GM12801 (cell line): ENCODE data around the gene LRFN2.

Experiments
- TF ChIP-seq, protein P1 (sequence below): IDR thresholded peaks from one replicate; pipeline ENCODE4 v1.5.1; 2011; ENCODE audit warnings: control low read depth; ENCODE audit not compliant: insufficient read length; ENCODE audit errors: extremely low read depth

LRFN2 gene

DNA sequence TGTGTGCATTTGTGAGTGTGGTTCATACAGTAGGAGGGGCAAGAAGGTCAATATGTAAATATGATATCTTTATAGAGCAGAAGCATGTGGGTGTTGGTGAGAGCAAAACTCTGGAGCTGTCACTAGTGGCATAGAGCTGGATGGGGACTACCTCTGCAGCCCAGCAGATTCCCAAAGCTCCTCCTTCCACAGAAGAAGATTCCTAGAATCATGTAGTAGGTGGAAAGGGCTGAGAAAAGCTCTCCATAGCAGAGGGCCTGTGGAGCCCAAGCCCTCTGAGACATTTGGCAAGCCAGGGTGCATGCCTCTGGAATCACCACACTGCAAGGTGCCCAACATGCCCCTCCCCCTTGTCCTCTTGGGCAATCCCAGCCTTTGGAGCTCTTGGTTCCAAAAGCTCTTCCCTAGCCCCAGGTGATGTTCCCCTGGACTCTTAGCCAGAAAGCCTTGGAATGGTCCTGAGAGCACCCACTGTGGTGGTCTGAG is 233.2 kb downstream of the LRFN2 start:
- TF ChIP-seq, protein P1, sequence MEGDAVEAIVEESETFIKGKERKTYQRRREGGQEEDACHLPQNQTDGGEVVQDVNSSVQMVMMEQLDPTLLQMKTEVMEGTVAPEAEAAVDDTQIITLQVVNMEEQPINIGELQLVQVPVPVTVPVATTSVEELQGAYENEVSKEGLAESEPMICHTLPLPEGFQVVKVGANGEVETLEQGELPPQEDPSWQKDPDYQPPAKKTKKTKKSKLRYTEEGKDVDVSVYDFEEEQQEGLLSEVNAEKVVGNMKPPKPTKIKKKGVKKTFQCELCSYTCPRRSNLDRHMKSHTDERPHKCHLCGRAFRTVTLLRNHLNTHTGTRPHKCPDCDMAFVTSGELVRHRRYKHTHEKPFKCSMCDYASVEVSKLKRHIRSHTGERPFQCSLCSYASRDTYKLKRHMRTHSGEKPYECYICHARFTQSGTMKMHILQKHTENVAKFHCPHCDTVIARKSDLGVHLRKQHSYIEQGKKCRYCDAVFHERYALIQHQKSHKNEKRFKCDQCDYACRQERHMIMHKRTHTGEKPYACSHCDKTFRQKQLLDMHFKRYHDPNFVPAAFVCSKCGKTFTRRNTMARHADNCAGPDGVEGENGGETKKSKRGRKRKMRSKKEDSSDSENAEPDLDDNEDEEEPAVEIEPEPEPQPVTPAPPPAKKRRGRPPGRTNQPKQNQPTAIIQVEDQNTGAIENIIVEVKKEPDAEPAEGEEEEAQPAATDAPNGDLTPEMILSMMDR, result no peak

DNA sequence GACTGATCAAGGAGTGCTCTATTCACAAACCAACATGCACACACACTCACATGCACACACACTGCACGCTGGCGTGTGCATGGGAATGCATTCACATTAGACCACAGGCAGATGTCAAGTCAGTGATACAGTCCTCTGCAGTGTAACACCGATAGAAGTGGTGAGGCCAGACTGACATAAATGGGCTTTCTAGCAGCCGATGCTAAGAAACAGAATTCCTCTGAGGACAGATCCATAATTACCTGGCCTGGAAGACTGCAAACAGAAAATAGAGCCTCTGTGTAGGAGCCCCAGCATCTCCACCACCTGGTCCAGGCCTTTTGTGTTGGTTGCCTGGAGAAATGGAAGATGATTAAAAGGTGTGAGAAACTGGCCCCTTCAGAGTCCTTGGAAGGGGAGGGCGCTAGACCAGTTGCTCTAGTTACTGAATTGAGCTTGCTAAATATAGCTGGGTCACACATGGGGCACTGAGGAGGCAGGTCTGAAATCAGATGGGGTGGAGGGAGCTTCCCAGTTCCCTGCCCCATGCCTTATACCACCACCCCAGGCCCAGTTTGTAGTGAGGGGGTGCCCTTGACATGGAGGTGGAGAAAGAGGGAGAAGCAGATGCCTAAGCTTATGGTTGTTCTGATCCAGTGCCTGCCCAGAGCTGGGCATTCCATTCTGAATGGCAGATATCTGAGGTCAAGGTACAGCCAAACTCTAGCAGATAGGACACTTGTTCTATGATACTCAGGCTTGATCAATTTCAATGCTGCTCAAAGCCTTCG is 233.8 kb downstream of the LRFN2 start:
- TF ChIP-seq, protein P1, result no peak

DNA sequence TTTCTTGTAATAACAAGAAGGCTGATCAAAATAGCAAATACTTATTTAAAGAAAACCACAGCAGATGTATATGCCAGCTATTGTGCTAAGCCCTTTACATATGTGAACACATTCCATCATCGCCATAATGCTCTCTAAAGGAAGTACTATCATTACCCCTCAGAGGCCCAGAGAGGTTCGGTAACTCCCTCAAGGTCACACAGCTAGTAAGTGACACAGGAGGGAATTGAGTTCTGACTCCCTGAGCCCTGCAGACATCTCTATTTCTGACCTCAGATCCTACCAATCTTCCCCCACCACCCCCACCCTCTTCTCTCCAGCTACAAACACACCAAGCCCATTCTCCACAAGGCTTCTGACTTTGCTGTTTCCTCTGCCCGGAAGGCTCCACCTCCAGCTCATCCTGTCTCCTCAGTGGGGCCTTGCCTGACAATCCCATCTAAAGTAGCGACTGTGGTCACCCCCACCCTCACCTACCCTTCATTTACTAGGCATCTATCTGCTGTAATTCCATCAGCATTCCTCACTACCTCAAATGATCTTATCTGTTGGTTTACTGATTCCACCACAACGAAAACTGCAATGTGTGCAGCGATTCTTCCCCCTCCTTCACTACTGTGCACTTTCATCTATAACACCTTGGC is 234.5 kb downstream of the LRFN2 start:
- TF ChIP-seq, protein P1, result no peak

DNA sequence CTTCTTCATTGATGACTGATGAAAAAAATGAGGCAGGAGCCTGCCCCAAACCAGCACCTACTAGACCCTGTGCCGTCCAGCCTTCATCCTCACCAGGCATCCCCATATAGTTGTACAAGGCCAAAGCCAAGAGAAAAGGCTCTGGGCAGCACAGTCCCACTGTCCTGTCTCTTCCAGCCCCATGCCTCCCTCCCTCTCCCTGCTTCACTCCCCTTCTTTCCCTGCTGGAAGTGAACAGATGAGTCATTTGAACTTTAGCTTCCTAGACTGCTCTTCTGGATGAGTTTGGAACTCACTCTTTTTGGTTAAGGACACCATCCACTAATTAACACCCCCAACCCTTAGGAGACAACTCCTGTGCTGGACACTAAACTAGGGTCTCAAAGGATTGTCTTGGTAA is 235.2 kb downstream of the LRFN2 start:
- TF ChIP-seq, protein P1, result no peak

DNA sequence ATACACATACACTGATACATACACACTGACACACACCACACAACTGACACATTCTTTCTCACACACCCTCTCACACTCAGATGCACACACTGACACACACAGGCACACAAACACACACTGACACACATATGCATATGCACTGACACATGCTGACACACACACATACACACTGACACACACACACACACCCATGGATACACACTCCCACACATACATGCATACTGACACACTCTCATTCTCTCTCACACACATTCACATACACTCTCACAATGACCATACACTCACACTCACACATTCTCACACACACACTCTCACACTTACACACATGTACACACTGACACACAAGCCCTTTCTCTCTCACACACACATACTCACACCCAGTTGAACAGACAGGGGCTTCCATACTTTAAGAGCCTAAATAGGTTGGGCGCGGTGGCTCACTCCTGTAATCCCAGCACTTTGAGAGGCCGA is 236.4 kb downstream of the LRFN2 start:
- TF ChIP-seq, protein P1, result no peak

DNA sequence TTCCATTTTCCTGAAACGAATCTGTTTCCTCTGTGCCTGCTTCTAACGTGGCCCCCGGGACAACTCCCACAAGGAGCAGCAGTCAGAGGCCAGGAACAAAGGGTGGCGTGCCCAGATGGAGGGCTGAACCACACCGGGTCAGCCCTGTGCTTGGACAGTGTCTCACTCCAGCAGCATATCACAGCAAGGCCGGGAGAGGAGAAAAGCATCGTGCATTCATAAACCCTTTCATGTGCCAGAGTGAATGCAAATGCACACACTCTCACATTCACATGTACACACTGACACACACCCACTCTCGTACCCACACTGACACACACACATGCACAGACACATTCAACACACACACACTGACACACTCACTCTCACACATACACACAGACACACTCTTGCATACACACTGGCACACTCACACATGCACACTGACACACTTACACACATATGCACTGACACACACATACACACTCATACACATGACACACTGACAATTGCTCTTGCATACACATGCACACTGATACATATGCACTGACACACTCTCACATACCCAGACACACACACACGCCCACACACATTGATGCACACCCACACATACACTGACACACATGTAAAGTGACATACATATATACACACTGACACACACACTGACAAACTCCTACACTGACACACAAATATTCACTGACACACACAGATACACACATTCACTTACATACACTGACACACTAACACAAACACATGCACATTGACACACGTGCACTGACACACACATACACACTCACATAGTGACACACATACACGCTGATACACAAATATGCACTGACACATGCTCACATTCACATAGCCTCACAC is 237.0 kb downstream of the LRFN2 start:
- TF ChIP-seq, protein P1, result no peak
